DMS79 treated with DMSO at 0.1 percent for 48 hours (cell line): Measurements from ENCODE around the gene LMAN2.

ENCODE experiments used
- DNase-seq: peaks from one replicate; lab custom pipeline; 2025; lab: John Stamatoyannopoulos, UW

Gene LMAN2

GRCh38 chr5:177351392-177352329 lies at the start of gene LMAN2:
TSS of gene LMAN2 (minus strand) at chr5:177351668. CDS start at chr5:177351647, 21 bp downstream.
- peak; percentile 87 for DNase-seq

GRCh38 chr5:177399997-177400868 lies 48.8 kb upstream of the LMAN2 start, which contains the start of gene PFN3:
TSS of gene PFN3 (minus strand) at chr5:177400661. CDS start at chr5:177400576, 85 bp downstream.
- no peak for DNase-seq

GRCh38 chr5:177397875-177398390 lies 46.5 kb upstream of the LMAN2 start:
- no peak for DNase-seq

- no peak for DNase-seq
These were observed 45.3 kb upstream of the LMAN2 start for GRCh38 chr5:177396807-177397206.

- no peak for DNase-seq
These were observed 44.6 kb upstream of the LMAN2 start for GRCh38 chr5:177396078-177396477.

- DNase-seq = no peak
These were observed 42.5 kb upstream of the LMAN2 start for GRCh38 chr5:177393990-177394389.

- no peak for DNase-seq
These were observed 41.8 kb upstream of the LMAN2 start for GRCh38 chr5:177393206-177393765.

- DNase-seq = no peak
These were observed 41.3 kb upstream of the LMAN2 start for GRCh38 chr5:177392765-177393164.

GRCh38 chr5:177390363-177391300 lies 39.2 kb upstream of the LMAN2 start:
- DNase-seq = peak; percentile 59

- peak; percentile 53 for DNase-seq
These were observed 38.0 kb upstream of the LMAN2 start for GRCh38 chr5:177389241-177390169.

GRCh38 chr5:177388521-177389052 lies 37.1 kb upstream of the LMAN2 start:
- no peak for DNase-seq

- no peak for DNase-seq
These were observed 35.9 kb upstream of the LMAN2 start for GRCh38 chr5:177387405-177387804.

GRCh38 chr5:177386542-177386941 lies 35.1 kb upstream of the LMAN2 start:
- no peak for DNase-seq

- DNase-seq = no peak
These were observed 34.3 kb upstream of the LMAN2 start for GRCh38 chr5:177385720-177386119.

- no peak for DNase-seq
These were observed 32.7 kb upstream of the LMAN2 start, which contains the start of gene SLC34A1 for GRCh38 chr5:177384134-177384533. TSS of gene SLC34A1 (plus strand) at chr5:177384434. CDS start at chr5:177385742, 1,308 bp downstream.

GRCh38 chr5:177383181-177383580 lies 31.7 kb upstream of the LMAN2 start:
- DNase-seq = no peak

- no peak for DNase-seq
These were observed 31.1 kb upstream of the LMAN2 start for GRCh38 chr5:177382423-177383029.

- no peak for DNase-seq
These were observed 29.3 kb upstream of the LMAN2 start for GRCh38 chr5:177380805-177381126.
